ENCODE measurements around the gene TFG.
A peak's percentile ranks its signal among the peaks of the same experiment; 100 is the strongest.

Gene TFG

DNA sequence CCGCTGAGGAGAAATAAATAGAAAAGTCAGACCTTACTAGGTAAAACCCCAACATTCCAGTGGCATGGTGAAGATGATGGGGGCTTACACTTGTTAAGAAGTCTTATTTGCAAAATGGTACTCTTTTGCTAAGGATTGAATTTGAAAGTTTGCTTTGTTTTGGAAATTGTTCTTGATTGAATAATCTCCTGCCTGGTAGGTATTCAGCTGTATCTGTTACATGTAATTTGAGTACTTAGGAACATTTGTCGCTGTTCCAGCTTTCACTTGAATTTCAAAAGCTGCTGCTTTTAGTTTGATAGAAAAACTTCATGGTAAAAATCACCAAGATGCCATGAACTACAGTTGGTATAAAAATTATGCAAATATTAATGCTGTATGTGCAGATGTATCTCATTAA is 44.6 kb downstream of the TFG start:
- TF ChIP-seq CTCF (conservative IDR thresholded peaks at IDR 0.05; ENCODE audit: low read depth, low read length) = no peak
- no peak overlapping the region for H3K4me3 ChIP-seq (ENCODE audit: low read depth, low read length)
- DNase-seq (ENCODE audit: low read depth) = peak; percentile 66

GRCh38 chr3:100754563-100755334 is 45.5 kb downstream of the TFG start:
- no peak for DNase-seq (ENCODE audit: low read depth)
- TF ChIP-seq CTCF (conservative IDR thresholded peaks at IDR 0.05; ENCODE audit: low read depth, low read length) = no peak

GRCh38 chr3:100756441-100756840 is 47.1 kb downstream of the TFG start:
- no peak for DNase-seq (ENCODE audit: low read depth)
- no peak for TF ChIP-seq CTCF (conservative IDR thresholded peaks at IDR 0.05; ENCODE audit: low read depth, low read length)
- H3K4me3 ChIP-seq (ENCODE audit: low read depth, low read length) = no peak overlapping the region

More at GRCh38 chr3:100754563-100755334, 45.5 kb downstream of the TFG start:
- H3K4me3 ChIP-seq (ENCODE audit: low read depth, low read length) = no peak overlapping the region

- TF ChIP-seq CTCF (conservative IDR thresholded peaks at IDR 0.05; ENCODE audit: low read depth, low read length) = no peak
- no peak for DNase-seq (ENCODE audit: low read depth)
- H3K4me3 ChIP-seq (ENCODE audit: low read depth, low read length) = no peak overlapping the region
Measured at GRCh38 chr3:100759159-100759558, 49.9 kb downstream of the TFG start.

GRCh38 chr3:100759950-100760349 is 50.7 kb downstream of the TFG start:
- TF ChIP-seq CTCF (conservative IDR thresholded peaks at IDR 0.05; ENCODE audit: low read depth, low read length) = no peak
- no peak for DNase-seq (ENCODE audit: low read depth)
- no peak overlapping the region for H3K4me3 ChIP-seq (ENCODE audit: low read depth, low read length)

GRCh38 chr3:100760377-100760776 is 51.1 kb downstream of the TFG start:
- no peak for DNase-seq (ENCODE audit: low read depth)
- no peak overlapping the region for H3K4me3 ChIP-seq (ENCODE audit: low read depth, low read length)
- TF ChIP-seq CTCF (conservative IDR thresholded peaks at IDR 0.05; ENCODE audit: low read depth, low read length) = no peak

Data from choroid plexus epithelial cell (primary cell).